NCI-H82 treated with DMSO at 0.1 percent for 48 hours (cell line): ENCODE results near the gene DLG5.

Source experiments
- DNase-seq: peaks from one replicate; lab custom pipeline; 2025; ENCODE audit not compliant: unreplicated experiment; lab: John Stamatoyannopoulos, UW

The DLG5 gene

DNA sequence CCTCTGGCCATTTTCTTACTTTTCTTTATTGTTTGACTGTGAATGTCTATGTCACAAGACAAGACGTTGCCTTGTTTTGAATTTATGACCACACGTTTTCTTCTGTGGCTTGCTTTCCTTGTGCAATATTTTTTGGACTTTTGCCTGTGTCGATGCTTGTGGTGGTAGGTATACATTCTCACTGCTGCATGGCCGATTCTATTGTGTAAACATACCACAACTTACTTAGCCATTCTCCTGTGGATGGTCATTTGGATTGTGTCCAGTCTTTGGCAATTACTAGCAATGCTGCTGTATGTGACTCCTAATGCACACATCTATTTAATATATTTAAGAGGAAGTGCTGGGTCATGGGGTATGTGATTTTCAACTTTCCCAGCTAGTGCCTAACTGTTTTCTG, 18.0 kb upstream of the DLG5 start:
- no peak for DNase-seq

DNA sequence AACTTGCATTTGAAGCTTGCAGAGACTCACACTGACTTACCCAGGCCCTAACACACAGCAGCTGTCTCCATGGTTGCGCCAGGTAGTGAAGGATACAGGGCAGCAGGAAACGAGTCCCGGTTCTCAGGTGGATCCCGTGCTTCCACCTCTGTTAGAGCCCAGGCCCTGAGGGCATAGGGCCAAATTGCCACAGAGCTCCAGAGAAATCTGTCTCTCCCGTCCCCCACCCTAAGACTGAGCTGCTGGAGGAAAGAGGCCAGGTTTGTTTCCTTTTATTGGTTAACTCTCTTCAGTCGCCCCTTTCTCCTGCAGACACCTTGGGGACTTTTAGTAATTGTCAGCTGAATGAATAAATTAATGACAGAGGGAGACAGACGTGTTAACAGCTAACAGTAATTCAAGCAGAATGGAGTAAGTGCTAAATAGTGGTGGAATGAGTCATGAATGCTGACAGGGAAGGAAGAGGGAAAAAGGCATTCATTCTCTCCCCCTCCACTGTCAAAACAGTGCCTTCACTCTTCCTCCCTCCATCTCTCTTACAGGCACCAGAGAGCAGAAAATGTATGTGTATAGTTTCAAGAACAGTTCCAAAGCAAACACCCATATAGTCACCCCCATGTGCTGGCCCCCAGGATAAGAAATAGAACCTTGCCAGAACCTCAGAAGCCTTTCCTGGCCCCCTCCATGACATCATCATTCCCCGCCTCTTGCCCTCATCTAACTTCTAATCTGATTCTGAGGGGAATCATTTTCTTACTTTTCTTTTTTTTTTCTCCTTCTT, 16.8 kb upstream of the DLG5 start:
- DNase-seq: no peak

DNA sequence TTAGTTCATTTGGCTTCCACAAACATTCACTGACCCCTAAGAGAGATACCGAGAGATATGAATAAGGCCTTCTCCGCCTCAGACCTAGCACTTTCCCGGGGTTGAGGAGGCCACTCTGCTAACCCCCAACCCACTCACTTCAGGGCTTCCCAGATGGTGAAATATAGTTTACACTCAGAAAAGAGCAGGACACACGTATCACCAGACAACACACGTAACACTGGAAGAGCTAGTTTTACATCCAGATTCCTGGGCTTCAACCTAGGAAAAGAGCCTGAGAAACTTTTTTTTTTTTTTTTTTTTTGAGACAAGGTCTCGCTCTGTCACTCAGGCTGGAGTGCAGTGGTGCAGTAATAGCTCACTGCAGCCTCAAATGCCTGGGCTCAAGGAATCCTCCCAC, 15.2 kb upstream of the DLG5 start:
- no peak for DNase-seq

DNA sequence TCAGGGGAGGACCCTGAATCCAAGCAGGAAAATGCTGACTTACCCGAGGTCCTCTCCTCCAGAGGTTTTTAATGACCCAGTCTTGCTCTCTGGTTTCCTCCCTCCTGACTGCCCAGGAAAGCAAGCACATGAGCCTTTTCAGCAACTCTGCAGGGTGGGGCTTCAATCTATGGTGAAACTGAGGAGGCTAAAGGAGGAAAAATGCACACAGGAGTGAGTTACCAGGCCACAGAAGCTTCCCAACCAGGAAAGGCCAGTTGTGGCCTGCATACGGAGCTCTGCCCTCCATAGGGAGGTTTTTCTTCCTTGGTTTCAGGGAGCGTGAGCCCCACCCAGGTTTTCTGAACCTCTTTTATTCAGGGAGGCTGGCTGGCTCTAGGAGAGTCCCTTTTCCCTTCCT, 14.1 kb upstream of the DLG5 start:
- DNase-seq: no peak

DNA sequence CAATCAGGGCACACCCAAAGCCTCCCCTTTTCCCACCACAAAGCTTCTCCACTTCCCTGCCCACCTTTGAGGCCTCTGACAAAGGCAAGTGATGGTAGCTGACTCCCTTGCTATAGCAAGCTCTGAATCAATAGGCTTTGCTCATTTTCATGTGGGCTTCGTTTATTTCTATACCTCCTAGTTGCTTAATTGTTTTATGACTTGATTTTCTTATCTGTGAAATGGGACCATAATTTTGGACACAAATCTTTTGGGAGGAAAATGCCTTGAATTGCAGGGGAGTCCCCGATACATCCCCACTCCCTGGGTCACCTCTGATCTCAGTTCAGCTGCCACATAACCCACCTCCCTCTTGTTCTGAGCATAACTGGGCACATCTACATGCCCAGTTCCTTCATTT, 13.7 kb upstream of the DLG5 start:
- DNase-seq: no peak

DNA sequence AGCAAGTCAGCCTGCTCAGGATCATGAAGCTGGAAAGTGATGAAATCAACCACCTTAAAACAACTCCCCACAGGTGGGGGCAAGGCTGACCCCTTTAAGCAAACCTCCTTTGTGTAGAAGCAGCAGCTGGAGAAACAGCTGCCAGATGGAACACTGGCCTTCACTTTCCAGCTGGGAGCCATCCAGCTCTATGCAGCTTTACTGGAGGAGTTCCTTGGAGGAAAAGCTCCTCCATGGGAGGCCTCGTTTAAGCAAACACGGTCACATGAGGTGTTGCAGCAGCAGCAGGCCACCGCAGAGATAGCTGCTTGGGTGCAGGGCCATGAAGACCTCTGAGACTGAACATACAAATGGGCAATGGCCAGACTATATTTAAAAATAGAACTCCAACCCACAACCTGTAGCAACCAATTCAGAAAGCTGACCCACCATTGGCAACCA, 13.0 kb upstream of the DLG5 start:
- DNase-seq: no peak

DNA sequence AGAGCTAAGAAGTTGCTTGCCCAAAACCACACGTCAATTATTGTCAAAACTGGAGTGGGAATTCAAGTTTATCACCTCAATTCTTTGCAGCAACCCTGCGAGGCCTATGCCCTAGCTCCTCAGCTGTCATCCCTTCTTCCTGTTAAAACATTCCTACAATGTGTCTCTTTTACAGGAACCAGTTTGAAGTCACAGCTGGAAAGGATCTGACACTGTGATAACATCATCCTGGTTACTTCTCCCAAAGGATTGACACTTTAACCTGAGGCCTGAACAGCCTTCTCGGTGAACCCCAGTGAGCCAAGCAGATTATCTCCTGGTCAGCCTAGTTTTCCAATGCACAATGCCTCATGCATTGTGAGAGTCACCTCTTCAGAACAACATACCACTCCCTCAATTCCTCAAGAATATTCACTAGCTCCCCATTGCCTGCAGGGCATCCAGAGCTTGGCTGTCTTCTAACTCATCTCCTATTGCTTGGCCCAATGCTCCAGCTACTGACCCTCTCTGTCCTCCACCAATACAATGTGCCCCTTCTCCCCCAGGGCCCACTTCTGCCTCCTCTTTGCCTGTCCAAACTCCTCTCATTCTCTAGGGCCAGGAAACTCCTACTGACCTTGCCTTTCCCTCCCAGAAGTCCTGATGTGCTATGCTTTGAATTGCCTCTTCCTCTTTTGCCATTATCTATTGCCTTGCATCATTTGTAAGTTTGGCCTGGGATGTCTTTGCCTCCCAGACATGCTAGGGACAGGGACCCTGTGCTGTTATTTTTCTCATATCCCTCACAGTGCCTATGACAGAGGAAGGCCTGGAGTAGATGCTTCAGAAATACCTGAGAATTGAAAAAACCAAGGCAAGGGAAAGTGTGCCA, 10.4 kb upstream of the DLG5 start:
- no peak for DNase-seq

DNA sequence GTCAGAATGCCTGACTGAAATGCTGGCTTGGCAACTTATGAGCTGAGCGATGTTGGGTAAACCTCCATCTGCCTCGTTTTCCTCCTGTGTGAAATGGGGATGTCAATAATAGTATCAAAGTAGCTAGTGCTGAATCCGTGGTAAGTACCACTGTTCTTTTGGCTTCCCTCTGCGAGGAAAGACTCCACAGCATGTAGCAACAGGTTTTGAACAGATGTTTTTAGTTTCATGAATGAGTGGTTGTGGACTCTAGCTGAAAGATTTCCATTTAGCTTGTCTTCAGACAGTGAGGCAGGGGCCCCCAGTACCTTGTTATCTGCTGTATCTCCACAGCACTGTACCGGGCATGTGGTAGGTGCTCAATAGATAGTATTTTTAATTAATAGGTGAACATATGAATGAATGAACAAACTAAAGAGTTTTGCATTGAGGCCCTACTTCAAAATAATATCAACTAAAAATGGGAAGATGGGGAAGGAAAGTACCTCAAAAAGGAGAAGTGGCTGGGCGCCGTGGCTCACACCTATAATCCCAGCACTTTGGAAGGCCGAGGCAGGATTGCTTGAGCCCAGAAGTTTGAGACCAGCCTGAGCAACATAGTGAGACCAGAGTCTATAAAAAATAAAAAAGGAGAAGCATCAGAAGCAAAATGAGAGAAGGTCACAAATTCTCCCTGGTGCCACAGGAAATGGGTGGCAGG, 5.6 kb upstream of the DLG5 start:
- no peak for DNase-seq

DNA sequence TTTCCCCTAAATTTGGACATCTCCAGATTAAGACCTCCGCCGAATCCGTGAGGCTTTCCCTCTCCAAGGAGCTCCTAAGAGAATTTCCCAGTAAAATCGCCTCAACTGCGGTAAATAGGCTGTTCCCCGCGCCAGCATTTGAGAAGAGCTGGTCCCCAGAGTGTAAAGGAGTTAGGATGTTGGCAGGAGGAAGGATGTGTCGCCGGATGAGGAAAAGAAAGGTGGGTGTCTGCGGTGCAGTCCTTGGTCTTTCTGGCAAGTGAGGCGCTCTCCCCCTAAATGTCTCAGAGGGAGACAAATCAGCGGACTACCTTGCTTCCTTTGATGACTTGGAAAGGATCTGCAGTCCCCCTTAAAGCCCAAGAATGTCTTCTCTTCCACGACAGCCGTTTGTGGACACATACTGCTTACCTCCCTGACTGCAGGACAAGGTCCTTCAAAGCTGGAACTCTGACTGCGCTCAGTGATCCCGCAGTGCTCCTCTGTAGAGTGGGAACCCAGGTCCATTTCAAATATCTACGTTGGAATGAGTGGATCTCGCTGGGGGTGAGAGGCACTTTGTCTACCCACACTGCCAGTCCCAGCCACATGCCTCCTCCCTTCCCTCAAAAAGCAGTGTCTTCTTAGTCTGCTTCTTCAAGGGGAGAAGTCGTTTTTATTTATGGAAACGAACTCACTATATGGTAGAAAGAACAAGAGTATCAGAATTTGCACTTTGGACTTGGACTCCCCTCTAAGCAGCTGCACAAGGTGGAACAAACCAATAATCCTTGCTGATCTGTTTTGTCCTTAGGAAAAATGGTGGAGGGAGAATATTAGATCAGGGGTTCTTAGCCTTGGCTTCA, 1.1 kb upstream of the DLG5 start:
- no peak for DNase-seq

DNA sequence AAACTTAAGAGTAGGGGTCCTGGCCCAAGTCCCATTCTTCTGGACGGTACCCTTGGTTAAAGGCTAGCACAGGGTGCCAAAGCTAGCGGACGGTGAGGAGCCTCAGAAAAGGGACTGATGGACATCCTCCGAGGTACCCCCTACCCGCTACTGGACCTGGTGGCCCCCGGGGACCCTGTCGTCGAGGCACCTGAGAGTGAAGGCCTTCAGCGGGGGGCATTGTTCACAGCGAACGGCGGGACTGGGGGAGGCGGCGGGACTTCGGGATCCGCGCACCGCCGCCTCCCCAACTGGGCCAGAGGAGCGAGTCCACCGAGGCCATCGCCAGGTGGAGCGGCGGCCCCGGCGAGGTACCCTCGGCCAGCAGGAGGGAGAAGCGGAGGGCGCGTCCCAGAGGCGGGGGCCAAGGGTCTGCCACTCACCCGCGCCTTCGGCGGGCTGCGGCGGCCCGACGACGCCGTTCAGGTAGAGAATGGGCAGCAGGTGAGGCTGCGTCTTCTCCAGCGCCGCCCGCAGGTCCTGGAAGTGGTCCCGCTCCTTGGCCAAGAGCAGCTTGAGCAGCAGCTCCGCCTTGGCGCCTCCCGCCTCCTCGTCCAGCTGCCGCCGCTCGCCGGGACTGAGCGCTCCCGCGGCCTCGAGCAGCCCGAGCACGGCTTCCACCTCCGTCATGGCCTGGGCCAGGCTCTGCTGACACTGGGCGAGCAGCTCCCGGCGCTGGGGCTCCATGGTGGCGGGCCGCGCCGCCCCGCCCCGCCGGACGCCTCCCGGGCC, 575 bp downstream of the DLG5 start:
- DNase-seq: no peak

DNA sequence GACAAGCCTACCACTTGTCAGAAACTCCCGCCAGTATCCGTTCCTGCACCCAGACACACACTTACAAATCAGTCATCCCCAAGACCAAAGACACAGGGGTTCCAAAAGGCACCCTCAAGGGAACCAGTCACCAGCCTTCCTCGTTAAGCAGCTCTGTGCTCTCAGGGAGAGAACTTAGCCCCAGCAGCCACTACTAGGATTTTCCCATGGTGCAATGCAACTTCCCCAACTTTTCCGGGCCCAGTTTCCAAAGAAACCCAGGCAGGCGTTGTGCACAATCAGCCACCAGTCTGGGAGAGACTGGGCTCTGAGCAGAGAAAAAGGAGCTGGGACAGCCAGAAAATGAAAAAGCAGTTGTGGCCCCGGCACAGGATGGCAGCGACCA, 1.2 kb downstream of the DLG5 start:
- DNase-seq: no peak

DNA sequence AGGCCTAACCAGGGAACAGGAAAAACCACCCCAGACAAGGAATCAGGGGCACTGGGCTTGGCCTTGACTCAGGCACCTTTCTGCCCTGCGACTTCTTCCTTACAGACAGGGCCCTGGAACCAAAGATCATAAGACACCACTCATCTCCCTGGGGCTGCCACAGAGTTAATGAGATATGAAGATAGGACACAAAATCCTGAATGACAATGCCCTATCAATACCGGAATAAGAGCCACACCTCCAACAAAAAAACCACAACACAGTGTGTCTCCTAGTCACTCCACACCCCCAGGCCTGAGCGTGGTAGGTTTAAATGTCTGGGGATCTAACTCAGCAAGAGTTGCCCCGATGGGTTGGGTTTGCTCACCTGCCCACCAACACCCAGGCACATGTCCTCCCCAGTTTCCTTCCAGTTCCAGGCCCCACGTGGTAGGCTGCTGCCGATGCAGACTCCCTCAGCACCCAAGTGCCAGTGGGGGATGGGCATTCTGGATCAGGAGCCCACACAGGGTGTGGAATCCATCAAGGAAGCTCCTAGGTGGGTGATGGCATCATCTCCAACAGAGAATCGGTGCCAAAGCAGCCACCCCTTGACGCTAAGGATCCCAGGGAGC, 3.9 kb downstream of the DLG5 start:
- no peak for DNase-seq

DNA sequence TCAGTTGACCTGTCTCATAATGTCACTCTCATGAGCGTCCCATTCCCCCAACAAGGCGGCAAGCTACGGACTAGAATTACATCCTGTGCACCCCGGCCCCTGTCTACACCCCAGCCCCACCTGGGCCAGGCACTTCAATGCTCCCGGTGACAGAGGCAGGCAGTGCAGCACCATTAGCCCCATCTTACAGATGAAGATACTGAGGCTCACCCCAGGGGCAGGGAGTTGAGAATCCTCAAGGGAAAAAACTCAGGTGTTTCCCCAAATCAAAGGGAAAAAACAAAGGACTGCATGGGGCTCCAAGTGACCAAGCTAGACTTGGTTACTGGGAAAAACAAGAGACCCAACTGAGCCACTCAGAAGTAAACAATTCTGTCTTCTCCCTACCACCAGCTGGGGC, 4.5 kb downstream of the DLG5 start:
- DNase-seq: no peak

DNA sequence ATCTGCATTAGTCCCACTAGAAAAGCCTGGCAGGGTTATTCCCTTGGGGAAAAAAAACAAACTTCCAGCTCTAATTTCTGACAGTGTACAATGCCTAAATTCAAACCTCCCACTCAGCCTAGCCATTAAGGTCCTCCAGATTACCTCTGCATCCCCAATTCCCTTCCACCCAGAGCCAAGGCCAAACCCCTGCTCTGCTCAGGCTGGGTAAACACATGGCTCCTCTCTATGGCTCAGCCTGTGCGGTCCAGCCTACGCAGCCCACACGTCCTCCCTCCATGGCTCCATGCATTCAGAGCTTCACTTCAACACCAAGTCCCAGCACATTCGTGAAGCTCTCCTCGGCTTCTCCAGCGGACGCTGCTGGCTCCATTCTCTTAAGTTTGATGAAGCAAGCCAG, 5.2 kb downstream of the DLG5 start:
- DNase-seq: no peak

DNA sequence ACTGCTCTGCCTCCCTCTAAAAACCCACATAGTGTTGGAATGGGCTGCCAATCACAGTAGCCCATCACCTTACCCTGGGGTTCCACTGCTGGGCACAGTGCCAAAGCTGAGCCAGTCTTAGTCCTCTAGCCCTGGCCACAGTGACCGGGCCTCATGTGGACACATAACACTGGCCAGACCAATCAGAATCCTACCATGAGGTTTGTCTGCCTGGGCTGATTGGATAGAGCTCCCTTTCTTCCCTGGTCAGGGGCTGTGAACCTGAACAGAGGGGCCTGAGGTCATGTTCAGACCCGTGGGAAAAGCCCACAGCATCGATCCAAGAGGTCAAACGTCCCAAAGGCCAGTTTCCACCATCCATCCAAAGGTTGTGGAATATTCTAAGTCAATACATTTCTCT, 6.1 kb downstream of the DLG5 start:
- DNase-seq: no peak

DNA sequence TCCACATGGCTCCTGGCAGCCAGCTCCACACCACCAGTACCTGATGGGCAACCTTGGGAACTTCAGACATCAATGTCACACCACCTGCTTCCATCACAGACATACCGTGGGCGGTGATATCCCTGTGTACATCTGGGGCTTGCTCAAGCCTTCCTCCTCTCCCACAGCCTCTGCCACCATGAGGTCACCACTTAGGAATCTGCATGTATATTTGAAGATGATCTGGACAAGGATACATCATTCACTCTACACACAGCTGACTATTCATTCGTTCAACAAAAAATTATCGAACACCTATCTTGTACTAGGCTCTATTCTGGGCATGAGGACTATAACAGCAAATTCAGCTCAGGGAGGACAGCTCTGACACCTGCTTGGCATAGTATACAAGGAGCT, 6.8 kb downstream of the DLG5 start:
- no peak for DNase-seq

DNA sequence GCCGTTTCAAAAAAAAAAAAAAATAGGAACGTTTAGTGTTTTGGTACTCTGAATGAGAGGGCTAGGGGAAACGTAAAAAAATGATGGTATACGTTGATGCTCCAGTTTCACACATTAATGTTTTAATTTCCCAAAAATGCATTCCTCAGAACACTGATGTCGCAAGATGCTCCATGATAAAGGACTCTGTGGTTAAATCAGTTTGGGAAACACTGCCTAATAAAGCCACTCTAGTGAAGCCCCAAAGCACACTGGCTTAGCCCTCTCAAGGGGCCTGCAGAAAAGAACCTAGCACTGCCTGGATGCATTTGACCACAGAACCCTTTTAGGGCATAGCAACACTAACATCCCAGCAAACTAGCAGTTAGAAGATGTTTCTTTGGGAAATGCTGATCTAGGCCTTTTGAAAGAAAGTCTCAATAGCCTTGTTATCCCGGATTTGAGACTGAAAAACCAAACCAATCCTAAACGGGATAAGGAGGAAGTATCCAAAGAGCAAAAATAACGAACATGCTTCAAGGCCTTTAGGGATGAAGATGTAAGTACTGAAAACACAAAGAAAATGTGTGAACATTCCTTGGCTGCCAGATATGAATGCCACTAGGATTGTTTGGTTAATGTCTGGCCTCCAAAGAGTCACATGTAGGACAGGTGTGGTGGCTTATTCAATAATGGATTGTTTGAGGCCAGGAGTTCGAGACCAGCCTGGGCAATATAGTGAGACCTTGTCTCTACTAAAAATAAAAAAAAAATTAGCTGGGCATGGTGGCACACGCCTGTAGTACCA, 11.0 kb downstream of the DLG5 start:
- no peak for DNase-seq

DNA sequence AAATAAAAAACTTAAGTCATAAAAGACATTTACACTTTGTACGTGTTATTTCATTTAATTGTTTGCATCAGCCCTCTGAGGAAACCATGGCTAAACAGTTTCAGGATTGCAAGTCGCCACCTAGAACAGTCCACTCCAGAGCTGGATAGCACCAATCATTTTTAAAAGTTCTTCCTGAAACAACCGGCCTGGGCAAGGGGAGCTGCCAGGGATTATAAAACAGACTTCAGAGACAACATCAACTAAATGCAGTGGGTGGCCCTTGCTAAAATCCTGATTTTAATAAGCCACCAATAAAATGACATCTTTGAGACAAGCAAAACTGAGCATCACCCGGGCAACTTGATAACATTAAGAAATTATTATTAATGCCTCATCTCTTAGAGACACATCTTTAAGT, 13.5 kb downstream of the DLG5 start:
- no peak for DNase-seq

DNA sequence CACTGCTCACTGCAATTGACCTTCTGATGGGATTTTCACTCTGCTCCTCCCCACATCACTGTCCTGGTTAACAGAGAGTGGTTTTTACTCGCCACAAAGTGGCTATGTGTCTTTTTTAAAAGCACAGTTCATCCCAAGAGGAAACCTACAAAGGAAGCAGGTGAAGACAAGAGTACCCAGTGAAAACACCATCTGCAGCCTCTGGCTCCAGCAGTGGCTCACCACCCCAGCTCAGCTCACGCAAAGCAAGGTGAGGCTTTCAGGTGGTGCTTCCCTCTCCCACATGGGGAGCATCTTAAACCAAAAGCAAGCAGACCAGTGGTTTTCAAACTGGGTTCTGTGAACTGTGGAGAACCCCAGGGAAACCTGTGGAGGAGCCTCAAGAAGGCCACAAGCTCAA, 14.0 kb downstream of the DLG5 start:
- DNase-seq: no peak
